ENCODE data around the gene CHST9.

GRCh38 chr18:27010784-27011183 lies 174.3 kb downstream of the CHST9 start:
- no peak for TF ChIP-seq BHLHE40 (IDR thresholded peaks at IDR 0.05; ENCODE audit: low read depth, low read length)
- no peak for TF ChIP-seq CTCF (conservative IDR thresholded peaks at IDR 0.05; ENCODE audit: low read depth, low read length)
- no peak for TF ChIP-seq POLR2A (IDR thresholded peaks at IDR 0.05; ENCODE audit: low read depth, low read length)
- no peak for TF ChIP-seq RAD21 (IDR thresholded peaks at IDR 0.05; ENCODE audit: low read length)
- TF ChIP-seq SMC3 (IDR thresholded peaks at IDR 0.05; ENCODE audit: low read depth, low read length) = no peak
- no peak for TF ChIP-seq RCOR1 (IDR thresholded peaks at IDR 0.05; ENCODE audit: insufficient replicate concordance, low read length)
- TF ChIP-seq MXI1 (IDR thresholded peaks at IDR 0.05; ENCODE audit: borderline replicate concordance, low read depth, low read length) = no peak
- no peak for TF ChIP-seq CHD1 (IDR thresholded peaks at IDR 0.05; ENCODE audit: low read depth, low read length)

Data from IMR-90 (cell line).